A673 (cell line): ENCODE results near the gene ZBTB7B. TPM values are rescaled to one million over a fixed set of nuclear protein-coding genes. Genes with fewer than 3 reads are reported as not detected.

ENCODE experiments used
- BruUV-seq: library from RNA; stranded (reverse); fragments of 400-500 nt; replicated peaks from 2 replicates; lab custom pipeline; 2021; lab: Mats Ljungman, UMichigan
- CTCF ChIA-PET: fragments of 300-600 bp; sonication (Branson Sonifier 250); formaldehyde crosslinking; loops from one replicate; lab custom pipeline; 2022; ENCODE audit warnings: antibody characterized with exemption; lab: Charles Lee
- POLR2A ChIA-PET: fragments of 300-600 bp; sonication (Branson Sonifier 250); formaldehyde crosslinking; loops from one replicate; lab custom pipeline; 2022; ENCODE audit warnings: antibody characterized with exemption; ENCODE audit not compliant: low non-redundant PET; lab: Charles Lee
- DNase-seq: peaks from one replicate; pipeline ENCODE4 v3.0.0-alpha.2; 2015; ENCODE audit warnings: low spot score
- H3K27ac ChIP-seq: fragments of 200-600 bp; sonication (generic); 2 replicates; pipeline ENCODE4 v1.5.1; 2016; ENCODE audit warnings: mixed run types, low read depth, mild to moderate bottlenecking, mixed read lengths, antibody characterized with exemption, low read length; ENCODE audit not compliant: poor library complexity, severe bottlenecking
- H3K27me3 ChIP-seq: fragments of 200-600 bp; sonication (generic); replicated peaks from 2 replicates; pipeline ENCODE4 v1.6.1; 2017; ENCODE audit warnings: mixed run types, low read depth, mild to moderate bottlenecking, mixed read lengths, antibody characterized with exemption, low read length; ENCODE audit not compliant: insufficient read depth, poor library complexity
- H3K36me3 ChIP-seq: fragments of 200-600 bp; sonication (generic); 2 replicates; pipeline ENCODE4 v1.6.1; 2016; ENCODE audit warnings: mixed run types, mild to moderate bottlenecking, mixed read lengths, antibody characterized with exemption, low read length; ENCODE audit not compliant: insufficient read depth, poor library complexity, severe bottlenecking
- H3K4me1 ChIP-seq: fragments of 200-600 bp; sonication (generic); 2 replicates; pipeline ENCODE4 v1.6.1; 2017; ENCODE audit warnings: mixed run types, mild to moderate bottlenecking, mixed read lengths, antibody characterized with exemption, low read length; ENCODE audit not compliant: insufficient read depth, poor library complexity, severe bottlenecking
- H3K4me3 ChIP-seq: fragments of 200-600 bp; sonication (generic); 2 replicates; pipeline ENCODE4 v1.5.1; 2016; ENCODE audit warnings: low read depth, mixed run types, mild to moderate bottlenecking, mixed read lengths, low read length; ENCODE audit not compliant: poor library complexity, severe bottlenecking
- H3K9me3 ChIP-seq: fragments of 200-600 bp; sonication (generic); 2 replicates; pipeline ENCODE4 v1.6.1; 2016; ENCODE audit warnings: mixed run types, low read depth, mild to moderate bottlenecking, mixed read lengths, antibody characterized with exemption, low read length; ENCODE audit not compliant: poor library complexity, severe bottlenecking
- EZH2 ChIP-seq: fragments of 200-600 bp; sonication (generic); IDR thresholded peaks from 2 replicates; pipeline ENCODE4 v1.6.1; 2017; ENCODE audit warnings: borderline replicate concordance, low read depth, mild to moderate bottlenecking, mixed read lengths, antibody characterized with exemption, low read length; ENCODE audit not compliant: poor library complexity, severe bottlenecking
- intact Hi-C: fragments of 100-400 bp; cut with micrococcal nuclease; formaldehyde crosslinking; loops from one replicate; pipeline ENCODE4 v1.10.0; 2022; ENCODE audit not compliant: unreplicated experiment
- total RNA-seq: library from RNA; stranded (reverse); gene quantifications from 2 replicates; pipeline ENCODE4 v1.2.3, GENCODE V29; 2021
- TF ChIP-seq, protein P1 (sequence below): fragments of 300-800, 200-600 bp; sonication (generic); conservative IDR thresholded peaks from 2 replicates; pipeline ENCODE4 v1.5.1; 2017; ENCODE audit warnings: low read depth, mild to moderate bottlenecking, antibody characterized with exemption, low read length, moderate library complexity, mixed read lengths

The ZBTB7B gene
- total RNA-seq, 1 experiment from 2014 or later = 19.2 TPM

DNA sequence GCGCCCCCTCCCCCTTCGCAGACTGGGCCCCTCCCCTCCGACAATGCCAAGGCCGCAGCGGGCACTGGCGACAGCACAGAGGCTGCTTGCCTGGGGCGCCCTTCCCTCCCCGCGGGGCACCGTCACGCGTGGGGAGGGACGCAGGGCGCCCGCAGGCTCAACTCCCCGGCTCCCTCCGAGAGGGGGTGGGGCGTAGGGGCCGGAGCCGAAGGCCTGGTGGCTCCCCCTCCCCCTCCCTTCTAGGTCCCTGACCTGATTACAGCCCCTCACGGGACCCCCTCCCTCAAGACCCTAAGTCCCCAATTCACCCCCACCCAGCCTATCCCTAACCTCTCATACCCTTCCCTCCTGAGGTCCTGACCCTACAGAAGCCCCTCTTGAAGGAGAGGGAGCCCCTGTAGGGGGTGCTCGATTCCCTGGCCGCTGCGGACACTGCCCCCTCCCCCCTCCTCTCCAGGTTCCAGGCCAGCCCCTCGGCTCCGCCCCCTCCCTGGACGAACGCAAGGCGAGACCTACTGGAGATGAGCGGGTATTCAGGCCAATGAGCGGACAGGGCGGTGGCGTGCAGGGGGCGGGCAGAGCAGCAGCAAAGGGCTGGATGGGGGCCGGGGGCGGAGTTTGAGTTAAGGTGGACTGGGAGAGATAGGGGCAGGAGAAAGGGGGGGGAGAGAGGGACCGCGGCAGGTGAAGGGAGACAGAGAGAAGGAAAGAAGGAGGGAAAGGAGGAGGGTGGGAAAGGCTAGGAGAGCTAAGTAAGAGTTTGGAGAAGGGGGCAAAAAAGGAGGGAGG, 733 bp upstream of the ZBTB7B start:
- TF ChIP-seq, protein P1, sequence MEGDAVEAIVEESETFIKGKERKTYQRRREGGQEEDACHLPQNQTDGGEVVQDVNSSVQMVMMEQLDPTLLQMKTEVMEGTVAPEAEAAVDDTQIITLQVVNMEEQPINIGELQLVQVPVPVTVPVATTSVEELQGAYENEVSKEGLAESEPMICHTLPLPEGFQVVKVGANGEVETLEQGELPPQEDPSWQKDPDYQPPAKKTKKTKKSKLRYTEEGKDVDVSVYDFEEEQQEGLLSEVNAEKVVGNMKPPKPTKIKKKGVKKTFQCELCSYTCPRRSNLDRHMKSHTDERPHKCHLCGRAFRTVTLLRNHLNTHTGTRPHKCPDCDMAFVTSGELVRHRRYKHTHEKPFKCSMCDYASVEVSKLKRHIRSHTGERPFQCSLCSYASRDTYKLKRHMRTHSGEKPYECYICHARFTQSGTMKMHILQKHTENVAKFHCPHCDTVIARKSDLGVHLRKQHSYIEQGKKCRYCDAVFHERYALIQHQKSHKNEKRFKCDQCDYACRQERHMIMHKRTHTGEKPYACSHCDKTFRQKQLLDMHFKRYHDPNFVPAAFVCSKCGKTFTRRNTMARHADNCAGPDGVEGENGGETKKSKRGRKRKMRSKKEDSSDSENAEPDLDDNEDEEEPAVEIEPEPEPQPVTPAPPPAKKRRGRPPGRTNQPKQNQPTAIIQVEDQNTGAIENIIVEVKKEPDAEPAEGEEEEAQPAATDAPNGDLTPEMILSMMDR = peak; percentile 49; the same call in 1 of the 2 replicates
- TF ChIP-seq EZH2 = no peak
- no TSS peak for BruUV-seq
- DNase-seq = peak; percentile 99
- POLR2A ChIA-PET = no interaction called here
- Histone ChIP-seq H3K27ac (peak overlapping the region; percentile 94), H3K4me1 (peaks cover 20% of the 10 kb centered on the region), H3K9me3 (no peaks in the 10 kb centered on the region), H3K36me3 (no peaks in the 10 kb centered on the region), H3K27me3 (no peaks in the 10 kb centered on the region), H3K4me3 (peak overlapping the region; percentile 85)
- intact Hi-C loops = loop anchor here (5.0 kb wide), 2 partner anchors 80 to 445 kb away; partner anchors contain the start of gene UBE2Q1
- CTCF ChIA-PET = interaction anchor here (0.7 to 1.4 kb wide), 3 partner anchors 16 to 442 kb away, joined by 3 to 7 read pairs (median 3); partner anchors contain the start of gene PBXIP1

DNA sequence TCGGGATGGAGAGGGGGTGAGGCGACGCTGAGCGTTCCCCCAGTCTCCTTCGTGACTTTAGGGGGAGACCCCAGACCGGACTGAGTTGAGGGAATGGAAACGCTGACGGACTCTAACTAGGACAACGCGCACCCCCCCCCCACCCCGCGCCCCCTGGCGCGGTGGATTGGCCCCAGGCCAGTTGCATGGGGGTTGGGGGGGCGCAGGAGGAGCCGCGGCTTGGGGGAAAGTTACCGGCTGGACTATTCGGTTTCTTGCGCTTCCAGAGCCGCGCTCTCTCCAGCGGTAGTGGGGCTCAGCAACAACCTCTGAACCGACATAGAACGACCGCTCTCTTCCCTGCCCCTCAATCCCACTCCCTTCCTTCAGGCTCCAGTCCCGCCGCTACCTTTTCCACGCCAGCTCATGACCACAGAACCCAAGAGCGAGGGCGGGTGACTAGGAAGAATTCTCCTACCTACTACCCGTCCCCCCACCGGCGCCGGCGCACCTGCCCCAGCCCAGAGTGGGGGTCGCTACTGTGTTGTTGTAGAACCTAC, 694 bp downstream of the ZBTB7B start:
- no TSS peak for BruUV-seq
- peak; percentile 41 for DNase-seq
- no peak for TF ChIP-seq EZH2
- TF ChIP-seq, protein P1 = no peak
- peaks cover 20% of the 10 kb centered on the region for H3K4me1 ChIP-seq
- intact Hi-C loops = loop anchor here (5.0 kb wide), 2 partner anchors 79 to 446 kb away; partner anchors contain the start of gene UBE2Q1
- ChIA-PET POLR2A (interaction anchor here (0.7 kb wide), 1 partner anchor 274 kb away, joined by 9 read pairs; the partner anchor contains the start of gene HCN3), CTCF (interaction anchor here (0.7 to 1.0 kb wide), 2 partner anchors 13 to 14 kb away, joined by 3 to 4 read pairs; no protein-coding TSS in a partner anchor)
- no peaks in the 10 kb centered on the region for H3K36me3 ChIP-seq
- peak overlapping the region; percentile 89 for H3K27ac ChIP-seq
- peak overlapping the region; percentile 70 for H3K4me3 ChIP-seq
- H3K27me3 ChIP-seq = no peaks in the 10 kb centered on the region
- H3K9me3 ChIP-seq = no peaks in the 10 kb centered on the region

DNA sequence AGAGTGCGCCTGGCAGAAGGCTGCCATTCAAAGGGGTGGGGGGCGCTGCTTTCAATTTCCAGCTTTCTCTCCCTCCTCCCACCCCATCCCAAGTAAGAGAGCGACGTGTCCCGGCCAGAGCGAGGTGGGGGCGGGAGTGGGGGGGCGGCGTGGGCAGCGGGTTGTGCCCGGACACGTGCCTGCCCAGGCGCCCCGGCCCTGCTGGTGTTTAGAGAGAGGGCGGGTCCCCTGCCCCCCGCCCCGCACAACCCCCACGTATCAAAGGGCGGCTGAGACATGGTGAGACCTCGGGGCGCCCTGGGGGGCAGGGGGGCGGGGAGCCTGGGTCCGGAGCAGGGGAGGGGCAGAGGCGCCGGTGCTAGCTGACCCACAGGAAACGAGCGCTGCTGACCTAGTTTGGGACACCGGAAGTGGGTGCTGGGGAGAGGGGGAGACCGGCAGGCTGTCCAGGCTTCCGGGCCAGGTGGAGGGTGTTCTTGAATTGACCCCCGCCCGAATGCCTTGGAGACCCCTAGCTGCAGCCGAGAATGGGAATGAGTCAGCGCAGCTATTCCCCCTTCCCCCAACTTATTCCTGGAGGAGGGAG, 1.3 kb downstream of the ZBTB7B start:
- peak; percentile 45 for DNase-seq
- TF ChIP-seq, protein P1 = no peak
- TF ChIP-seq EZH2 = no peak
- ChIA-PET CTCF (interaction anchor here (0.6 to 1.0 kb wide), 2 partner anchors 14 to 21 kb away, joined by 3 read pairs; no protein-coding TSS in a partner anchor), POLR2A (interaction anchor here (0.7 to 1.3 kb wide), 2 partner anchors 13 to 273 kb away, joined by 4 to 9 read pairs; partner anchors contain the start of gene HCN3)
- Histone ChIP-seq H3K27me3 (no peaks in the 10 kb centered on the region), H3K4me3 (peak overlapping the region; percentile 70), H3K27ac (peak overlapping the region; percentile 89), H3K4me1 (peaks cover 20% of the 10 kb centered on the region), H3K36me3 (no peaks in the 10 kb centered on the region), H3K9me3 (no peaks in the 10 kb centered on the region)
- no TSS peak for BruUV-seq
- intact Hi-C loops = loop anchor here (5.0 kb wide), 2 partner anchors 78 to 447 kb away; partner anchors contain the start of gene UBE2Q1
